GM21526 (cell line): Measurements from ENCODE around the gene TCF7L1.
"Not testable (repeated sequence)": the region's sequence is repeated elsewhere in the genome, so short reads cannot be mapped to it uniquely, and the experiment has no call there.

Experiments used
- ATAC-seq: cut with Tn5 transposase; IDR thresholded peaks from one replicate; pipeline ENCODE4 v1.9.1; 2021; ENCODE audit warnings: moderate library complexity; ENCODE audit not compliant: unreplicated experiment, low FRiP score

Gene TCF7L1

GRCh38 chr2:85340034-85340892, 207.1 kb downstream of the TCF7L1 start:
- no peak for ATAC-seq

GRCh38 chr2:85341269-85342029, 208.3 kb downstream of the TCF7L1 start:
- ATAC-seq, result no peak

DNA sequence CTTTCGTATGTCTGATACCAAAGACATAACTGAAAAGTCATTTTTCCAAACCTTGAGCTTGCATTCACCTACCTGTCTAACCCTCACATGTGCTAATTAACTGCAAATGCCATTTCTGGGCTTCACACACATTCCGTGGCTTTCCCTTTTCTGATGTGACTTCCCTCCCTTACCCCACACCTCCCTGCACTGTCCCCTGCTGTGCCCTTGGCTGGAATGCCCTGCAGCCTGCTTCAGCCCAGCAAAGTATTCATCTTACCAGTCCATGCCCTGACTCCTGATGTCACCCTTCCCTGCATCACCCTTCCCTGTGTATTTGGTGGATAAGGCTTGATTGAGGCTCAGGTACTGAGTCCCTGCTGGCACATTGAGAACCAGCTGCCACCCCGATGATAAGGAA, 209.0 kb downstream of the TCF7L1 start:
- no peak for ATAC-seq

DNA sequence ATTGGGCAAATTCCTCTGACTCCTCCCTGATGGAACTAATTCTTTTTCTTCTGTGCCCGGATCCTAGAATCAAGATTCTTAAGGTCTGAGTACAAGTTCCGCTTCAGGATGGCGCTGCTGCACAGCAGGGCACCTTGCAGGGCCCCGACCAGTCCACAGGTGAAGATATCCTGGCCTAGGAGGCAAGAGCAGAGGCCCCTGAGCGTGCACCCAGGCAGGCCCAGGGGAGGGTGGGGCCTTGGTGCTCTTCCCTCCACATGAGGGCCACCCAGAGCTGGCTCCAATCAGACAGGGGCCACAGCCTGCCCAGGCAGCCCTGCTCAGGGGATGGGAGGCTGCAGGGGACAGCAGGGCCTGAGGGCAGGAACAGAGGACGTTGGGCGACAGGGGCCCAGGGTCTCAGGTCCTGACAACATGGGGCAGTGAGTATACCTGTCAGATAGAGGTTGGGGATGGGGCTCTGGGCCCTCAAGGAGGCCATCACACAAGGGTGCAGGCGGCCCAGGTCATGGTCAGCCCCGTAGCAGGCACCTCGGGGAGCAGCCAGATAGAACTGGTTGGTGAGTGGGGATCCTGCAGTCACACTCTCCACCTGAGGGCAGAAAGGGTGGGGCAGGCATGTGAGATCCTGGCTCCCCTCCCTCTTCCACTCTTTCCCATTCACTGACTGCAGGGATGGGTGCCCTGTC, 210.2 kb downstream of the TCF7L1 start:
- not testable (repeated sequence) for ATAC-seq

DNA sequence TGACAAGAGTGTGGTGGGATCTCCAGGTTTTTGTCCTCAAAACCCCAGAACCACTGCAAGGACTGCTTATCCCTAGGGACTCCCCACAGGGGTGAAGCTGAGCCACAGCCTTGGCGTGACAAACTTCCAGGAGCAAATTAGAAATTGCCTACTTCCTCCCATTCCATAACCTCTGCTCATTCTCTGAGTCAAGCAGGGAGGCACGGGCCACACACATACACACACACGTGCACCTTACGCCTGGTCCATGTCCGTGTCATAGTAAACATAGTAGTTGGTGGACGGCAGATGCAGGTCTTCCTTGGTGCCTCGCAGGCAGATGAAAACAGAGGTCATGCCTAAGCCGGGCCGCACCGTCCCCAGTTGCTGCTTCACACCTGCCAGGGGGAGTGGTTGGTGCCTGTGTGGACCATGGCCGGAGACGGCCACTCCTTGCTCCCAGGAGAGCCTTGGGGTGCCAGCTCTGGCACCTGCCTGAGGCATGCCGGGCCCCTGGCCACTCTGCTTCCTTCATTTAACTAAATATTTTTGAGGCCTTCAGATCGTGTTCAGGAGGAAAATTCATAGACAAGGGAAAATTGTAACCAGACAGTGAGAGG, 211.3 kb downstream of the TCF7L1 start:
- ATAC-seq, result no peak

- no peak for ATAC-seq
Measured at GRCh38 chr2:85347599-85347998, 214.4 kb downstream of the TCF7L1 start.

GRCh38 chr2:85353876-85354285, 220.7 kb downstream of the TCF7L1 start:
- peak; percentile 3 for ATAC-seq

DNA sequence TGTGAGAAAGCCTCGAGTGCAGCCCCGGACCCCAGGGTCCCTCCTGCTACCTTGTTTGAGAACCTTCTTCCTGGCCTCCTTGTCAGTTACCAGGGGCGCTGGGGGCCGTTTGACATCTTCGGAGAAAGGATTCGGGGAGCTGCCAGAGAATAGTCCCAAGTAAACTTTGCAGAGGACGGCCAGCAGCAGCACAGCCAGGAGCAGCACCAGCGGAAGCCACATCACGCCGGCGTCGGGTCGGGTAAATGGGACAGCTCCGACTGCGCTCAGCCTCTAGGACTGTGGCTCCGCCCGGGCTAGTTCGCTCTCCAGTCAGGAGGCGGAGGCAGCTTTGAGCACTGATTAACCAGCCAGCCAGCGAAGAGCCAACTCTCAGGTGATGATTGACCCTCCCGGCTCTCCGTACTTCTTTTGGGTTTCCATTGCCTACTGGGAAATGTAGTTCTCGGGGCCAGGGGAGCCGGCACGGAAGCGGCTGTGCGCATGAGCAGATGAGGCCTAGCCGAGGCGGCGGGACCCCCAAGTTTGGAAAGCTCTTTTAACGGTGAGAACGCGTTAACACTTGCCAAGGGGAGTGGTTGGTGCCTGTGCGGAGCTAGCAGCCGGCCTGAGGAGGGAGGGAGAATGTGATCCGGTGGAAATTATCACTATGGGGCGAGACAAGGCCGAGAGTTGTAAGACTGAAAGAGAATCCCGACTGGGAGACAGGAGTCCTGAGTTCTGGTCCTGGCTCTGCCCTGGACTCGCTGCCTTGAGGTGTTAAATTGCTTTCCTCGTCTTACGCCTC, 221.3 kb downstream of the TCF7L1 start, which contains the start of the genes ELMOD3 and RETSAT:
Gene ELMOD3, plus strand, starts transcription at position 484 of the 787 bp plus-strand sequence. CDS start 2,430 bp downstream, outside the sequence.
Gene RETSAT, minus strand, starts transcription at position 243 of the 787 bp plus-strand sequence. Its CDS starts 21 bp downstream, at position 222.
- ATAC-seq, result peak; percentile 97

- ATAC-seq, result peak; percentile 2
Measured at GRCh38 chr2:85355073-85355410, 221.8 kb downstream of the TCF7L1 start.

GRCh38 chr2:85355521-85355920, 222.3 kb downstream of the TCF7L1 start:
- ATAC-seq, result no peak

DNA sequence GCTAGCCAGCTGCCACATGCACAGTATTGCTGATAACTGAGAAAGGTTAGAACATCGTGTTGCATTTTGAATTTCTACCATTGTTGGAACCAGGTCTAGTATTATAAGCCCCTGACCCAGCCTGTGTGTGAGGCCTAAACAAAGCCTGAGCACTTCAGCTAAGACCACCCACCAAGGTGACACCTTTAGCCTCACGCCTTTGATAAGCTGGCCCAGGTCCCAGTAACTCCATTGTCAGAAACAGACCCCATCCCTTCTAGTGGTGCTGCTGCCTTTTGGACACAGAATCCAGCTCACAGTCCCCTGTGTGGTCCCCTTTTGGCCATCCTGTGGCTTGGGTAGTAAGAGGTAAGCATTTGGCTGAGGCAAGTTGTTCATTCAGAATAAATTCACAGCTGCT, 223.0 kb downstream of the TCF7L1 start:
- ATAC-seq, result no peak

- ATAC-seq, result no peak
Measured at GRCh38 chr2:85357736-85358135, 224.5 kb downstream of the TCF7L1 start.
